ENCODE results near the gene RENBP. TPM values are rescaled to one million over a fixed set of nuclear protein-coding genes. Genes with fewer than 3 reads are reported as not detected.

The RENBP gene
- total and polyA plus RNA-seq, 2 of the 13 experiments (the other 11 are each of a cell fraction or from before 2014, with no cell fraction given): 1.4 to 2.6 TPM

DNA sequence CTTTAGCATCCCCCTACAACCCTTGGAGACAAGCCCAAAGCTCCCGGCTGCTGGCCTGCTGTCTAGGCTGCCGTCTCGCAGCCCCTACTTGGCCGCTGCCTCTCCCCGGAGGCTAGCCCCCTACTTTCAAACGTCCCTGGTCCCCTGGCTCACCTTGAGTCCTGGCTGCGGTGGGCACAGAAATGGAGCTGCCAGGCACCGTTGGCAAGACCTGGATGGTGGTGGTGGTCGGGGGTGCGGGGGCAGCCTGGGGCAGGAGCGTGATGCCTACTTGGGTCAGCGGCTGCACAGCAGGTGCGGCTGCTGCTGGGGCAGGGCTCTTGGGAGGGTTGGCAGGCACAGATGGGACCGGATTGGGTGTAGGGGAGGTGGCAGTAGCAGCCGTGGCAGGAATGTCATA lies 15.2 kb upstream of the RENBP start:
- H3K9ac ChIP-seq (ENCODE audit: insufficient read depth, low read depth, low read length): no peak overlapping the region
- no peak for FAIRE-seq
- CTCF ChIA-PET (ENCODE audit: low intra/inter-chr PET ratio, low total read pairs): no interaction called here
- 100% methylated on average over 2 of the region's 15 CpGs for WGBS (ENCODE audit: low lambda C conversion rate)
- BruUV-seq (replicated peaks): no TSS peak
- no peak overlapping the region for H2AFZ ChIP-seq (ENCODE audit: low read length)
- intact Hi-C loops (cut with micrococcal nuclease; ENCODE audit: unreplicated experiment) (no loop called here), in situ Hi-C loops (cut with HindIII; ENCODE audit: extremely low pct_ligation_motif_present, low pct_unique_long_range_greater_than_20kb) (no loop called here)
- H4K20me1 ChIP-seq (ENCODE audit: insufficient read depth, low read length): peaks cover 8% of the 10 kb centered on the region; the same call in 1 of the 2 replicates
- peaks cover 19 to 78% of the 10 kb centered on the region in 2 experiments; a peak in 4 of 5 replicates for H3K36me3 ChIP-seq (replicated peaks in 1 of 2; ENCODE audit: control insufficient read depth in 1 of 2, insufficient read depth in 2 of 2, low read length in 2 of 2)
- peak; percentile 64 for TF ChIP-seq AGO2 (optimal IDR thresholded peaks at IDR 0.05; ENCODE audit: low read depth, low read length)
- TF ChIP-seq, protein P1, sequence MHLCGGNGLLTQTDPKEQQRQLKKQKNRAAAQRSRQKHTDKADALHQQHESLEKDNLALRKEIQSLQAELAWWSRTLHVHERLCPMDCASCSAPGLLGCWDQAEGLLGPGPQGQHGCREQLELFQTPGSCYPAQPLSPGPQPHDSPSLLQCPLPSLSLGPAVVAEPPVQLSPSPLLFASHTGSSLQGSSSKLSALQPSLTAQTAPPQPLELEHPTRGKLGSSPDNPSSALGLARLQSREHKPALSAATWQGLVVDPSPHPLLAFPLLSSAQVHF (CRISPR knock-in tag; IDR thresholded peaks at IDR 0.05): no peak
- TF ChIP-seq RBFOX2 (IDR thresholded peaks at IDR 0.05; ENCODE audit: low read depth, low read length): peak; percentile 31; the same call in 1 of the 2 replicates
- no peak for TF ChIP-seq SALL1 (CRISPR knock-in tag; IDR thresholded peaks at IDR 0.05)
- TF ChIP-seq ZNF543 (CRISPR knock-in tag; IDR thresholded peaks at IDR 0.05): no peak
- no peak overlapping the region for H3K4me3 ChIP-seq (replicated peaks in 1 of 3; ENCODE audit: insufficient read depth in 1 of 3, low read depth in 2 of 3, low read length in 3 of 3)
- peaks cover 11% of the 10 kb centered on the region for H3K79me2 ChIP-seq (ENCODE audit: insufficient read depth, low read length)
- H3K9me3 ChIP-seq (ENCODE audit: low read length): no peaks in the 10 kb centered on the region
- H3K4me1 ChIP-seq (ENCODE audit: insufficient read depth, low read length): no peaks in the 10 kb centered on the region
- no peak overlapping the region for H3K27ac ChIP-seq (ENCODE audit: extremely low read length, insufficient read depth, low read length)
- POLR2A ChIA-PET: no interaction called here
- H3K27me3 ChIP-seq (ENCODE audit: control insufficient read depth in 1 of 2, insufficient read depth in 2 of 2, low read length in 2 of 2): no peaks in the 10 kb centered on the region
- no peak for DNase-seq (ENCODE audit: low spot score)
- H3K4me2 ChIP-seq (ENCODE audit: low read depth, low read length): no peak overlapping the region
- no peak for ATAC-seq

- Histone ChIP-seq H2AFZ (ENCODE audit: low read length) (no peak overlapping the region), H3K27ac (ENCODE audit: extremely low read length, insufficient read depth, low read length) (no peak overlapping the region), H4K20me1 (ENCODE audit: insufficient read depth, low read length) (0 out of 2 replicates have a peak, but pooled peaks cover 5% of the 10 kb centered on the region), H3K4me2 (ENCODE audit: low read depth, low read length) (no peak overlapping the region), H3K9me3 (ENCODE audit: low read length) (no peaks in the 10 kb centered on the region), H3K79me2 (ENCODE audit: insufficient read depth, low read length) (peaks cover 5% of the 10 kb centered on the region), H3K4me3 (replicated peaks in 1 of 3; ENCODE audit: insufficient read depth in 1 of 3, low read depth in 2 of 3, low read length in 3 of 3) (no peak overlapping the region), H3K36me3 (replicated peaks in 1 of 2; ENCODE audit: control insufficient read depth in 1 of 2, insufficient read depth in 2 of 2, low read length in 2 of 2) (peaks cover 23 to 79% of the 10 kb centered on the region in 2 experiments; a peak in 4 of 5 replicates), H3K4me1 (ENCODE audit: insufficient read depth, low read length) (no peaks in the 10 kb centered on the region), H3K27me3 (ENCODE audit: control insufficient read depth in 1 of 2, insufficient read depth in 2 of 2, low read length in 2 of 2) (no peaks in the 10 kb centered on the region), H3K9ac (ENCODE audit: insufficient read depth, low read depth, low read length) (no peak overlapping the region)
- CTCF ChIA-PET (ENCODE audit: low intra/inter-chr PET ratio, low total read pairs): no interaction called here
- TF ChIP-seq TEF (CRISPR knock-in tag; IDR thresholded peaks at IDR 0.05) (no peak), AGO2 (optimal IDR thresholded peaks at IDR 0.05; ENCODE audit: low read depth, low read length) (peak; percentile 25), NFYB (CRISPR knock-in tag; IDR thresholded peaks at IDR 0.05) (no peak)
- DNase-seq (ENCODE audit: low spot score) (no peak), FAIRE-seq (no peak), ATAC-seq (no peak)
- POLR2A ChIA-PET: interaction anchor here (1.3 kb wide), 1 partner anchor 9 kb away, joined by 3 read pairs; no protein-coding TSS in a partner anchor
- no CpG with 5 or more reads among the region's 14 CpGs for WGBS (ENCODE audit: low lambda C conversion rate)
- in situ Hi-C loops (cut with HindIII; ENCODE audit: extremely low pct_ligation_motif_present, low pct_unique_long_range_greater_than_20kb): no loop called here
- BruUV-seq (replicated peaks): no TSS peak
- intact Hi-C loops (cut with micrococcal nuclease; ENCODE audit: unreplicated experiment): no loop called here
Observed at GRCh38 chrX:153958605-153959004, 14.2 kb upstream of the RENBP start.

Measured in HepG2 (cell line).